ENCODE data around the gene MAS1. TPM values are rescaled to one million over a fixed set of nuclear protein-coding genes. Genes with fewer than 3 reads are reported as not detected.

Gene MAS1
- polyA plus RNA-seq, 1 of the 3 experiments (the other 2 are of a cell fraction): not detected

DNA sequence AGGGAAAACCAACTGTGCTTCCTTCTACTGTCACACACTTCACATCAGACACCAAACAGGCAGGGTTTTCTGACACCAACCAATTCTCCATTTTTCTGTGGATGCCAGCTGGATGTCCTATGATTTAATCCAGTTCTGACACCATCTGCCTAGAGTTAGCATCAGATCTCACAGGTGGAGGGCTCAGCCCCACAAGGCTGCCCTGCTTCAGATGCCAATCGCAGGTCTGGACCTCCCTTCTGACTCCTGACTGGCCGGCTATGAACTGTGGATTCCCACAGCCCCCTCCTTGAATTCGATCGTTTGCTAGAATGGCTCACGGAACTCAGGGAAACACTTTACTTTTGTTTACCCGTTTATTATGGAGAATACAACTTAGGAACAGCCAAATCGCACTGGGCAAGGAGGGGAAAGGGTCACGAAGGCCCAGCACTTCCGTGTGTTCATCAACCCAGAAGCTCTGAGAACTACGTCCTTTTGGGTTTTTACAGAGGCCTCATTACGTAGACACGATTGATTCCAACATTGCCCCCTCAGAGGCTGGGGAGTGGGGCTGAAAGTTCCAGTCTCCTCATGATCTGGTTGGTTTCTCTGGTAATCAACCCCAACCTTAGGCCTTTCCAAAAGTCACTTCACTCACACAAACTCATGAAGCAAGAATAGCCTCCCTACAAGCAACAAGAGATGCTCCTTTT is 25.4 kb upstream of the MAS1 start:
- no peaks in the 10 kb centered on the region for H3K9me2 ChIP-seq
- ChIA-PET CTCF (interaction anchor here (0.7 to 1.6 kb wide), 2 partner anchors 379 to 590 kb away, joined by 3 to 5 read pairs; no protein-coding TSS in a partner anchor), POLR2A (no interaction called here)
- no peaks in the 10 kb centered on the region for H3K79me2 ChIP-seq (ENCODE audit: insufficient read depth)
- no peaks in the 10 kb centered on the region for H3K27me3 ChIP-seq (ENCODE audit: insufficient read depth)
- no peak overlapping the region for H3K4me2 ChIP-seq
- no peak for TF ChIP-seq RFX5 (IDR thresholded peaks at IDR 0.05; ENCODE audit: low read length)
- no peak for TF ChIP-seq FOXJ3 (CRISPR knock-in tag; IDR thresholded peaks at IDR 0.05)
- TF ChIP-seq EZH2phosphoT487 (IDR thresholded peaks at IDR 0.05; ENCODE audit: borderline replicate concordance, low read depth): no peak
- TF ChIP-seq YY1 (IDR thresholded peaks at IDR 0.05; ENCODE audit: low read depth): no peak
- TF ChIP-seq EP300 (IDR thresholded peaks at IDR 0.05; ENCODE audit: borderline replicate concordance in 1 of 2, low read depth in 1 of 2, low read length in 1 of 2): no peak
- no peak for TF ChIP-seq POLR2AphosphoS5 (IDR thresholded peaks at IDR 0.05; ENCODE audit: low read depth, low read length)
- TF ChIP-seq SMC3 (IDR thresholded peaks at IDR 0.05; ENCODE audit: low read depth, low read length): no peak
- no peak for TF ChIP-seq CHD2 (IDR thresholded peaks at IDR 0.05; ENCODE audit: low read length, partially characterized antibody)
- no peak for TF ChIP-seq MXI1 (IDR thresholded peaks at IDR 0.05; ENCODE audit: low read depth, low read length)
- H3K4me1 ChIP-seq (ENCODE audit: control insufficient read depth in 1 of 2, insufficient read depth in 2 of 2, low read depth in 1 of 2, low read length in 1 of 2): no peaks in the 10 kb centered on the region
- H3K9me3 ChIP-seq: no peaks in the 10 kb centered on the region
- H3K4me3 ChIP-seq (ENCODE audit: low read depth in 2 of 2, low read length in 1 of 2): no peak overlapping the region
- H3K9ac ChIP-seq: no peak overlapping the region
- WGBS (ENCODE audit: low lambda C conversion rate): 67% methylated on average over 12 of the region's 12 CpGs
- no peak overlapping the region for H3K27ac ChIP-seq (ENCODE audit: low read depth in 2 of 2, low read length in 1 of 2)
- H4K20me1 ChIP-seq (ENCODE audit: insufficient read depth): no peaks in the 10 kb centered on the region
- H3K36me3 ChIP-seq (replicated peaks in 1 of 2; ENCODE audit: control insufficient read depth in 1 of 2, insufficient read depth in 2 of 2, low read length in 1 of 2): no peaks in the 10 kb centered on the region
- no peak for DNase-seq
- H2AFZ ChIP-seq (ENCODE audit: low read depth): no peak overlapping the region
- H3F3A ChIP-seq (replicated peaks; ENCODE audit: insufficient read depth): no peaks in the 10 kb centered on the region

DNA sequence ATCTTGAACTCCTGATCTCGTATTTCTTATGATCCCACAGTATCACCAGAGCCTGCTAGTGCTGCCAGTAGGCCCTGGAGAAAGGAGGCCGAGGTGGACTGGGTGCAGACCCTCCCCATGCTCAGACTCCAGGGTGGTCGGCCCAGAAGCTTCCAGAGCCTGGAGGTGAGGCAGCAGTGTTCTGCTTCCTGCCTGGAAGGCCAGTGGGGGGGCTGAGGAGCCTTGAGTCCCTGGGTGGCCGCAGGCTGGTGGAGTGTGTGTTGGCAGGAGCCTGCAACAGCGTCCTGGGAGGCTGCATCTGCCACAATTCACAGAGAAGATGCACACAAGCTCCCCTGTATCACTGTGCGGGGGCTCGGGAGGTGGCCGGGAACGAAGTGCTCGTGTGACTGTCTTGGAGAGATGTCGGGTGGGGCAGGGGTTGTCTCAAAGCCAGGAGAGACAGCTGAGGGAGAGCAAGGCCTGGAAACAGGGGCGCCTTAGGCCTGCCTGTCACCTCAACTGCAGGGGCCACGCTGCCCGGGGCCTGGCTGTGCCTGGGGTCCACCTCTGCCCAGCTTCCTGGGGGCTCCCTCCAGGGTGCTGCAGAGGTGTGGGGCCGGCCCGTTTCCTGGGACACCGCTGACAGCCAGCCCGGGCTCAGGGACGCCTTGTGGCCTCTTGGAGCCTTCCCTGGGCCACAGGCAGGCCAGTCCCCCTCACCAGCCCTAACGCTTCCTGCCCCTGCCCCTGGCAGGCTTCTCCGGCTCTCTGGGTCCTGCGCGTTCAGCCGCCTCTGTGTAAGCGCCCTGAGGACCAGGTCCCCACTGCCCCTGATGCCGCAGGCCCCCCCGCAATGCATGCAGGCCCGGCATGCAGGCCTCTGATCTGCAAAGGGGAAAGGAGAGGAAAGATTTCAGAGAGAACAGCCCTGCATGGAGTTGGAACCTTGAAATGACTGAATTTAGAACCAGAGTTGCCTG is 24.2 kb upstream of the MAS1 start:
- Histone ChIP-seq H3K4me3 (ENCODE audit: low read depth in 2 of 2, low read length in 1 of 2) (no peak overlapping the region), H3K27ac (ENCODE audit: low read depth in 2 of 2, low read length in 1 of 2) (no peak overlapping the region), H3K9me3 (no peaks in the 10 kb centered on the region), H3K4me2 (no peak overlapping the region), H3K79me2 (ENCODE audit: insufficient read depth) (no peaks in the 10 kb centered on the region), H3K36me3 (replicated peaks in 1 of 2; ENCODE audit: control insufficient read depth in 1 of 2, insufficient read depth in 2 of 2, low read length in 1 of 2) (no peaks in the 10 kb centered on the region), H3K9me2 (no peaks in the 10 kb centered on the region), H3K4me1 (ENCODE audit: control insufficient read depth in 1 of 2, insufficient read depth in 2 of 2, low read depth in 1 of 2, low read length in 1 of 2) (no peaks in the 10 kb centered on the region), H3K27me3 (ENCODE audit: insufficient read depth) (no peaks in the 10 kb centered on the region), H3K9ac (no peak overlapping the region), H2AFZ (ENCODE audit: low read depth) (no peak overlapping the region), H3F3A (replicated peaks; ENCODE audit: insufficient read depth) (no peaks in the 10 kb centered on the region), H4K20me1 (ENCODE audit: insufficient read depth) (no peaks in the 10 kb centered on the region)
- DNase-seq: no peak
- CTCF ChIA-PET: interaction anchor here (1.1 to 2.4 kb wide), 3 partner anchors 222 to 692 kb away, joined by 3 to 8 read pairs (median 3); no protein-coding TSS in a partner anchor
- POLR2A ChIA-PET: no interaction called here
- whole genome bisulfite sequencing (ENCODE audit: low lambda C conversion rate): 47% methylated on average over 11 of the region's 28 CpGs
- TF ChIP-seq MXI1 (IDR thresholded peaks at IDR 0.05; ENCODE audit: low read depth, low read length) (no peak), USF2 (IDR thresholded peaks at IDR 0.05; ENCODE audit: borderline replicate concordance, low read depth, low read length) (no peak), TEAD4 (IDR thresholded peaks at IDR 0.05; ENCODE audit: borderline replicate concordance, insufficient read depth) (no peak), PBX3 (IDR thresholded peaks at IDR 0.05) (no peak), NRF1 (IDR thresholded peaks at IDR 0.05; ENCODE audit: low read depth, low read length) (no peak), FOSL2 (IDR thresholded peaks at IDR 0.05; ENCODE audit: borderline replicate concordance, low read depth) (no peak), MAX (IDR thresholded peaks at IDR 0.05; ENCODE audit: low read depth) (no peak), TAF1 (IDR thresholded peaks at IDR 0.05; ENCODE audit: borderline replicate concordance, low read depth, low read length) (no peak), NFIC (IDR thresholded peaks at IDR 0.05; ENCODE audit: borderline replicate concordance) (no peak), ZBTB33 (IDR thresholded peaks at IDR 0.05; ENCODE audit: borderline replicate concordance, low read depth) (no peak), ELF1 (IDR thresholded peaks at IDR 0.05) (no peak), RXRA (IDR thresholded peaks at IDR 0.05; ENCODE audit: borderline replicate concordance, low read depth) (no peak), EP300 (IDR thresholded peaks at IDR 0.05; ENCODE audit: borderline replicate concordance in 1 of 2, low read depth in 1 of 2, low read length in 1 of 2) (no peak), CHD2 (IDR thresholded peaks at IDR 0.05; ENCODE audit: low read length, partially characterized antibody) (no peak), GABPA (IDR thresholded peaks at IDR 0.05; ENCODE audit: low read depth) (no peak)
